Choroid plexus epithelial cell (primary cell): ENCODE results near the gene SH2D1A.

ENCODE experiments used
- DNase-seq: peaks from one replicate; pipeline ENCODE4 v3.0.0-alpha.2; 2010; ENCODE audit warnings: low read depth
- H3K4me3 ChIP-seq: 2 replicates; pipeline ENCODE4 v1.5.1; 2011; ENCODE audit warnings: low read depth, mild to moderate bottlenecking, control low read depth, low read length, moderate library complexity
- TF ChIP-seq, protein P1 (sequence below): conservative IDR thresholded peaks from 2 replicates; pipeline ENCODE4 v1.5.1; 2011; ENCODE audit warnings: low read depth, mild to moderate bottlenecking, control low read depth, inconsistent platforms, low read length, moderate library complexity

Gene SH2D1A

DNA sequence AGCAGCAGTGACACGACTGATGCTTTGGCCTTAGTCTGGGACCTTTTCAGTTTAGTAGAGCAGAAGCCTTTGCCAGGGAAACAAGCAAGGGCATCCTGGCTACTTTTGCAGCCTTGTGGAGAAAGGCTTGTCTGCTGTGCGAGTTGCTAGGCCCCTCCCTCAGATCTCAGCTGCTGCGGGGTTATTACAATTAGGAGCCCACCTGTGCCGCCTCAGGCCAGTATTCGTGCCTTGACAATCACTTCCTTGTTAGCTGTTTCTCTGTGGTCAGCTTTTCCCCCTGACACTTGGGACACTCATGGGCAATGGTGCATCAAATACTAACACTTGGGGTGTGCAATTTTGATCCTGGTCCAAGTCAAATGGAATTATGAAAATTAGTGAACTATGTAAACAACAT, 67.9 kb downstream of the SH2D1A start:
- no peak for DNase-seq
- TF ChIP-seq, protein P1, sequence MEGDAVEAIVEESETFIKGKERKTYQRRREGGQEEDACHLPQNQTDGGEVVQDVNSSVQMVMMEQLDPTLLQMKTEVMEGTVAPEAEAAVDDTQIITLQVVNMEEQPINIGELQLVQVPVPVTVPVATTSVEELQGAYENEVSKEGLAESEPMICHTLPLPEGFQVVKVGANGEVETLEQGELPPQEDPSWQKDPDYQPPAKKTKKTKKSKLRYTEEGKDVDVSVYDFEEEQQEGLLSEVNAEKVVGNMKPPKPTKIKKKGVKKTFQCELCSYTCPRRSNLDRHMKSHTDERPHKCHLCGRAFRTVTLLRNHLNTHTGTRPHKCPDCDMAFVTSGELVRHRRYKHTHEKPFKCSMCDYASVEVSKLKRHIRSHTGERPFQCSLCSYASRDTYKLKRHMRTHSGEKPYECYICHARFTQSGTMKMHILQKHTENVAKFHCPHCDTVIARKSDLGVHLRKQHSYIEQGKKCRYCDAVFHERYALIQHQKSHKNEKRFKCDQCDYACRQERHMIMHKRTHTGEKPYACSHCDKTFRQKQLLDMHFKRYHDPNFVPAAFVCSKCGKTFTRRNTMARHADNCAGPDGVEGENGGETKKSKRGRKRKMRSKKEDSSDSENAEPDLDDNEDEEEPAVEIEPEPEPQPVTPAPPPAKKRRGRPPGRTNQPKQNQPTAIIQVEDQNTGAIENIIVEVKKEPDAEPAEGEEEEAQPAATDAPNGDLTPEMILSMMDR = no peak
- no peak overlapping the region for H3K4me3 ChIP-seq

DNA sequence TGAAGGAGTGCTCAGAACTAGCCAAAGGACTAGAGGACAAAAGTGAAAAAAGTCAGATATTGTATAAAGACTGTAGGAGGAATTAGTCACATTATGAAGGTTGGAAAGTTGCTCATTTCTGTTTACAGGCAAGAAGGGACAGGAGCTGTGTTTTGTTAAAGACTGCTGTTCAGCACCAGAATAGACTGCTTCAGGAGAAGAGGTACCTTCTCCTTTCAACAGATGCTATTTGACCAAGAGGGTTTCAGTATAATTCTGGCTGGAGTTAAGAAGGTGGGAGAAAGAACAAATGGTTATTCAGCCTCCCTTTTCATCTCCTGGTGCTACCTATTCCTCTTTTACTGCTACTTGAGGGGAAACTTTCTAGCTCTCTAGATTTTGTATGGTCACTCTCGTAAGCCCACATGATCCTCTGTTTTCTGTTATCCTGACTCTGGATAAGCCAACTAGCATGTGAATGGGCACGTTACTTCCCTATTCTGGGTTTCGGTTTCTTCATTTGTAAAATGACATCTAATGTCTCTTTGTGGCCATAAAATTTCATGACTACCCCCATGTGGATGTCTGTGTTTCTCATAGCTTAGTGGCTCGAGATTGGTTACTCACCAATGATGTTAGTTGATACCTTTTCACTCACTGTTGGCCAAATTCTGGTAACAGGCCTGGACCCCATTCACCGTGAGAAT, 68.9 kb downstream of the SH2D1A start:
- no peak overlapping the region for H3K4me3 ChIP-seq
- TF ChIP-seq, protein P1 = no peak
- no peak for DNase-seq

DNA sequence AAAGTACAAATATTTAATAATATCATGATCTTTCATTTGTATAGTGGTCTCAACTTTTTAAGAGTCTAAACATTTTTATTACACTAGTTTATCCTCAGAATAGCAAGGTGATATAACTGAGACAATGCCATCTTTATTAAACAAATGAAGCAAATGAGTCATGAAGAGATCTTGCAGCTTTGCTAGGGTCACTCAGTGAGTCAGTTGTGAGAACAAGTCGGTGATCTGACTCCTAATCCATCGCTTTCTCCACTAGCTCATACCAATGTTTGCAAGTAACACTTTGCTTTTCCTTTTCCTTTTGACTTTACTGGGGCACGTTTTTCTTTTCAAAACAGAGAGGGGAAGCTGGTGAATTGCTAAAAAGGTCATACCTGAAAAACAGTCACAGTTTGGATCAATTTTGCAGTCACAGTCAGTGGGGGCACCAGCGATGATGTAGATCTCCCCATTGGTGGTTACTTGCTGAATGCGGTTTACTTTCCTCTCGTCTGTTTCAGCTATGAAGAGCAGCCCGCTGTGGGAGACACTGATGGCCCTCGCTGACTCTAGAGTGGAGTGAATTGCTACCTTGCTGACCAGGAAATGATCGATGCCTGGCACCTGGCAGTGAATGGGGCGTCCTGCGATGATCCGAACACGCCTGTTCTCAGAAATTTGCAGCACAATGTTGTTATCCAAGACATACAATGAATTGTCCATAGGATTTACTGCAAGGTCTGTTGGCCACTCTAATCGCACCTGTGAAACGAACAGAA, 75.7 kb downstream of the SH2D1A start:
- TF ChIP-seq, protein P1 = no peak
- no peak overlapping the region for H3K4me3 ChIP-seq
- DNase-seq = no peak
